ENCODE results near the gene GNG14. TPM values are rescaled to one million over a fixed set of nuclear protein-coding genes. Genes with fewer than 3 reads are reported as not detected.

GNG14 gene
- total and polyA plus RNA-seq, 10 of the 15 experiments (the other 5 are each of a cell fraction or from before 2014, with no cell fraction given), result not detected

DNA sequence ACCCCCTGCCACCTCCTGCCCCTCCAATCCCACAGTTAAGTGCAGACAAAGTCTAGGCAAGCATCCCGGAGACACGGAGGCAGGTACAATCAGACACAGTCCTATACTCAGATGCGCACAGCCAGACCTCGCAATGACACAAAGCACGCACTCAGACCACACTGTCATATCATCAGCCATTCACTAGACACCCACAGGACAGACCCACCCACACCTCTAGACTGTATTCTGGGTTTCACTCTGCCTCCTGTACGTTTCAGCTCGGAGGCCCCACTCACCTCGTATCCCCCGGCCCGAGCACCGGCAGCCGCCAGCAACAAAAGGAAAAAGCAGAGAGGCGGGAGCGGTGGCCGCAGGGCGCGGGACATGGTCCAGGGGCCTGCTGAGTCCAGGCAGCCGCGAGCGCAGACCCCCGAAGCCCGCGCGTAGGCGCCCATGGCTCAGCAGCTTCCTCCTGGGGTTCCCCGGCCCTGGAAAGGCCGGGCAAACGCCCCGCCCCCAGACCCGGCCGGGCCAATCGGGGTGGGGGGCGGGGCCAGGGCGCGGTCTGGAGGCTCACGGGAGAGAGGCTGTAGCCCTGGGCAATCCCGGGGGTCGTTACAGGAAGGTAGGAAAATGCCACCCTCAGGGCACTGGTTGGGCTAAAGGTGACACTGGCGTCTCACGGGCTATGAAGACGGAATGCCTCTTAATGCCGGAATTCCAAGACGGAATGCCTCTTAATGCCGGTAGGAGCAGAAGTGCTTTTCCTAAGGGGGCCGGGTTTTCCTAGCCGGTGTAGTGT lies 21.3 kb upstream of the GNG14 start, which contains the start of the genes MAN2B1 and WDR83:
MAN2B1 (minus strand) TSS at position 478 of the 784 bp plus-strand sequence; CDS start at position 437, 41 bp downstream.
WDR83 (plus strand) TSS at position 543 of the 784 bp plus-strand sequence. CDS start 2,984 bp downstream, outside the sequence.
- POLR2A ChIA-PET, result interaction anchor here (0.6 to 2.3 kb wide), 9 partner anchors 8 to 126 kb away, joined by 3 to 15 read pairs (median 3); partner anchors contain the start of genes DHPS, TNPO2 and ZNF791
- under 1% methylated on average over 46 of the region's 46 CpGs for WGBS (ENCODE audit: insufficient coverage, insufficient replicate concordance, low lambda C conversion rate, missing lambda C conversion rate)
- peak within 1 kb of the TSS; percentile 99 for H3K4me2 ChIP-seq (ENCODE audit: control insufficient read depth, insufficient read depth)
- H3K9ac ChIP-seq (ENCODE audit: control insufficient read depth, insufficient read depth, low read length), result peak within 1 kb of the TSS; percentile 81
- DNase-seq (ENCODE audit: low read depth, low spot score) (no peak), ATAC-seq (peak; percentile 83), FAIRE-seq (peak; percentile 68)
- H3K79me2 ChIP-seq (ENCODE audit: control insufficient read depth, insufficient read depth, low read length), result peaks cover 52% of the 10 kb centered on the region
- H3K4me3 ChIP-seq, result peak within 1 kb of the TSS; percentile 91
- peaks cover 16 to 17% of the 10 kb centered on the region in 2 experiments for H3K36me3 ChIP-seq (ENCODE audit: control insufficient read depth in 2 of 2, insufficient read depth in 2 of 2, low read length in 1 of 2)
- in situ Hi-C loops (cut with MboI), result no loop called here
- RAD21 ChIA-PET (ENCODE audit: unreplicated experiment), result interaction anchor here (0.8 to 1.8 kb wide), 6 partner anchors 53 to 743 kb away, joined by 3 to 9 read pairs (median 4); partner anchors contain the start of genes GET3, ZNF490 and ZNF791
- H3K9me3 ChIP-seq (replicated peaks; ENCODE audit: control insufficient read depth, insufficient read depth, low read length), result no peaks in the 10 kb centered on the region
- SMC1A ChIA-PET (ENCODE audit: uncharacterized antibody, unreplicated experiment), result interaction anchor here (1.6 to 2.4 kb wide), 3 partner anchors 53 to 102 kb away, joined by 6 to 10 read pairs (median 8); partner anchors contain the start of genes ZNF490 and ZNF791
- H2AFZ ChIP-seq (ENCODE audit: control insufficient read depth, low read depth, low read length), result peak within 1 kb of the TSS; percentile 73
- CTCF ChIA-PET, result interaction anchor here (0.6 to 1.9 kb wide), 6 partner anchors 11 to 1008 kb away, joined by 3 to 13 read pairs (median 6); no protein-coding TSS in a partner anchor
- H4K20me1 ChIP-seq (ENCODE audit: control insufficient read depth, insufficient read depth), result no peaks in the 10 kb centered on the region
- peaks cover 30% of the 10 kb centered on the region for H3K4me1 ChIP-seq (ENCODE audit: control insufficient read depth, insufficient read depth, low read length)
- H3K27ac ChIP-seq (ENCODE audit: control insufficient read depth, insufficient read depth), result peak within 1 kb of the TSS; percentile 92
- H3K27me3 ChIP-seq (replicated peaks in 1 of 2; ENCODE audit: control insufficient read depth in 2 of 2, insufficient read depth in 2 of 2, low read length in 1 of 2), result no peaks in the 10 kb centered on the region
- intact Hi-C loops (cut with micrococcal nuclease; ENCODE audit: unreplicated experiment), result no loop called here
- BruUV-seq (replicated peaks), result no TSS peak
- TF ChIP-seq BHLHE40 (IDR thresholded peaks at IDR 0.05; ENCODE audit: borderline replicate concordance in 1 of 2, low read depth in 2 of 2, low read length in 1 of 2), result peak in 1 of 2 experiments; percentile 30; a peak in 1 of 4 replicates
- TF ChIP-seq, protein P1, sequence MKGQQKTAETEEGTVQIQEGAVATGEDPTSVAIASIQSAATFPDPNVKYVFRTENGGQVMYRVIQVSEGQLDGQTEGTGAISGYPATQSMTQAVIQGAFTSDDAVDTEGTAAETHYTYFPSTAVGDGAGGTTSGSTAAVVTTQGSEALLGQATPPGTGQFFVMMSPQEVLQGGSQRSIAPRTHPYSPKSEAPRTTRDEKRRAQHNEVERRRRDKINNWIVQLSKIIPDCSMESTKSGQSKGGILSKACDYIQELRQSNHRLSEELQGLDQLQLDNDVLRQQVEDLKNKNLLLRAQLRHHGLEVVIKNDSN (IDR thresholded peaks at IDR 0.05; ENCODE audit: borderline replicate concordance, extremely low read length, insufficient read depth, low read depth, low read length), result no peak
- peak; percentile 80 for TF ChIP-seq POLR2A (IDR thresholded peaks at IDR 0.05; ENCODE audit: low read depth, low read length)
- TF ChIP-seq LARP7 (IDR thresholded peaks at IDR 0.05), result no peak
- peak; percentile 24; the same call in 1 of the 2 replicates for TF ChIP-seq CBFB (IDR thresholded peaks at IDR 0.05; ENCODE audit: low read depth)
- TF ChIP-seq PML (IDR thresholded peaks at IDR 0.05; ENCODE audit: low read length), result peak; percentile 36; the same call in 1 of the 2 replicates
- TF ChIP-seq ZBED1 (IDR thresholded peaks at IDR 0.05; ENCODE audit: borderline replicate concordance), result no peak
- TF ChIP-seq ZNF384 (IDR thresholded peaks at IDR 0.05; ENCODE audit: borderline replicate concordance, low read depth, low read length), result no peak
- peak; percentile 61 for TF ChIP-seq POLR2AphosphoS5 (IDR thresholded peaks at IDR 0.05; ENCODE audit: low read length)
- TF ChIP-seq SMARCA5 (IDR thresholded peaks at IDR 0.05), result no peak
- 0 out of 2 replicates have a peak, but pooled peaks have one; percentile 20 for TF ChIP-seq CREM (IDR thresholded peaks at IDR 0.05; ENCODE audit: low read depth)
- no peak for TF ChIP-seq RB1 (IDR thresholded peaks at IDR 0.05; ENCODE audit: borderline replicate concordance)
- TF ChIP-seq GABPA (IDR thresholded peaks at IDR 0.05; ENCODE audit: low read depth), result no peak
- TF ChIP-seq BACH1 (IDR thresholded peaks at IDR 0.05; ENCODE audit: borderline replicate concordance), result peak; percentile 11; the same call in 1 of the 2 replicates
- TF ChIP-seq SMAD5 (IDR thresholded peaks at IDR 0.05; ENCODE audit: low read depth), result no peak
- no peak for TF ChIP-seq YBX1 (IDR thresholded peaks at IDR 0.05)
- TF ChIP-seq SMAD1 (IDR thresholded peaks at IDR 0.05; ENCODE audit: low read depth, partially characterized antibody), result no peak
- TF ChIP-seq, protein P2, sequence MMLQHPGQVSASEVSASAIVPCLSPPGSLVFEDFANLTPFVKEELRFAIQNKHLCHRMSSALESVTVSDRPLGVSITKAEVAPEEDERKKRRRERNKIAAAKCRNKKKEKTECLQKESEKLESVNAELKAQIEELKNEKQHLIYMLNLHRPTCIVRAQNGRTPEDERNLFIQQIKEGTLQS (IDR thresholded peaks at IDR 0.05; ENCODE audit: borderline replicate concordance, extremely low read depth, low read depth, low read length), result 0 out of 2 replicates have a peak, but pooled peaks have one; percentile 13
- TF ChIP-seq BMI1 (IDR thresholded peaks at IDR 0.05; ENCODE audit: borderline replicate concordance), result no peak
- TF ChIP-seq RUNX3 (IDR thresholded peaks at IDR 0.05; ENCODE audit: low read length), result peak; percentile 65; the same call in 1 of the 2 replicates
- 0 out of 4 replicates have a peak, but pooled peaks of 1 of the 2 experiments have one; percentile 39 for TF ChIP-seq SRF (IDR thresholded peaks at IDR 0.05; ENCODE audit: low read depth in 2 of 2, low read length in 2 of 2)
- no peak for TF ChIP-seq TARDBP (IDR thresholded peaks at IDR 0.05; ENCODE audit: borderline replicate concordance)
- TF ChIP-seq TBL1XR1 (IDR thresholded peaks at IDR 0.05; ENCODE audit: low read depth, low read length), result no peak
- no peak for TF ChIP-seq BCL11A (IDR thresholded peaks at IDR 0.05; ENCODE audit: low read depth, low read length)
- peak in 1 of 2 experiments; percentile 28; a peak in 1 of 3 replicates for TF ChIP-seq EGR1 (IDR thresholded peaks at IDR 0.05; ENCODE audit: borderline replicate concordance in 1 of 2, low read depth in 2 of 2, low read length in 2 of 2)
